GM10266 (cell line): Measurements from ENCODE around the gene DYNC2I2.
"Not testable (repeated sequence)": the region's sequence is repeated elsewhere in the genome, so short reads cannot be mapped to it uniquely, and the experiment has no call there.

ENCODE experiments used
- DNase-seq: peaks from one replicate; pipeline ENCODE4 v3.0.0; 2012; ENCODE audit errors: extremely low spot score
- TF ChIP-seq, protein P1 (sequence below): IDR thresholded peaks from 2 replicates; pipeline ENCODE4 v1.5.1; 2012; ENCODE audit warnings: mild to moderate bottlenecking, low read depth; ENCODE audit not compliant: control insufficient read depth, insufficient read depth; ENCODE audit errors: missing control alignments

DYNC2I2 gene

DNA sequence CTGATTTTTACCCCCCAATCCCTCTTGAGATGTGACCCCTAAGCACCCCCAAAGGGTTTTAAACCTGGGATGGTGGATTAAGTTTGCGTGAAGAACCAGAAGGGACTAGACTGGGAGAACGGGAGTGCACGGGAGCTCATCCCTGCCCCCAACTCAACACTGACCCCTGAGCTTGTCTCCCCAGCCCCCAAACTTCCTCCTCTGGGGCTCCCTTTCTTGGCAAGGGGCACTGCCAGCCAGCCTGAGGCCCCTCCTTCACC lies 27.3 kb upstream of the DYNC2I2 start:
- TF ChIP-seq, protein P1, sequence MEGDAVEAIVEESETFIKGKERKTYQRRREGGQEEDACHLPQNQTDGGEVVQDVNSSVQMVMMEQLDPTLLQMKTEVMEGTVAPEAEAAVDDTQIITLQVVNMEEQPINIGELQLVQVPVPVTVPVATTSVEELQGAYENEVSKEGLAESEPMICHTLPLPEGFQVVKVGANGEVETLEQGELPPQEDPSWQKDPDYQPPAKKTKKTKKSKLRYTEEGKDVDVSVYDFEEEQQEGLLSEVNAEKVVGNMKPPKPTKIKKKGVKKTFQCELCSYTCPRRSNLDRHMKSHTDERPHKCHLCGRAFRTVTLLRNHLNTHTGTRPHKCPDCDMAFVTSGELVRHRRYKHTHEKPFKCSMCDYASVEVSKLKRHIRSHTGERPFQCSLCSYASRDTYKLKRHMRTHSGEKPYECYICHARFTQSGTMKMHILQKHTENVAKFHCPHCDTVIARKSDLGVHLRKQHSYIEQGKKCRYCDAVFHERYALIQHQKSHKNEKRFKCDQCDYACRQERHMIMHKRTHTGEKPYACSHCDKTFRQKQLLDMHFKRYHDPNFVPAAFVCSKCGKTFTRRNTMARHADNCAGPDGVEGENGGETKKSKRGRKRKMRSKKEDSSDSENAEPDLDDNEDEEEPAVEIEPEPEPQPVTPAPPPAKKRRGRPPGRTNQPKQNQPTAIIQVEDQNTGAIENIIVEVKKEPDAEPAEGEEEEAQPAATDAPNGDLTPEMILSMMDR = no peak
- DNase-seq = no peak

DNA sequence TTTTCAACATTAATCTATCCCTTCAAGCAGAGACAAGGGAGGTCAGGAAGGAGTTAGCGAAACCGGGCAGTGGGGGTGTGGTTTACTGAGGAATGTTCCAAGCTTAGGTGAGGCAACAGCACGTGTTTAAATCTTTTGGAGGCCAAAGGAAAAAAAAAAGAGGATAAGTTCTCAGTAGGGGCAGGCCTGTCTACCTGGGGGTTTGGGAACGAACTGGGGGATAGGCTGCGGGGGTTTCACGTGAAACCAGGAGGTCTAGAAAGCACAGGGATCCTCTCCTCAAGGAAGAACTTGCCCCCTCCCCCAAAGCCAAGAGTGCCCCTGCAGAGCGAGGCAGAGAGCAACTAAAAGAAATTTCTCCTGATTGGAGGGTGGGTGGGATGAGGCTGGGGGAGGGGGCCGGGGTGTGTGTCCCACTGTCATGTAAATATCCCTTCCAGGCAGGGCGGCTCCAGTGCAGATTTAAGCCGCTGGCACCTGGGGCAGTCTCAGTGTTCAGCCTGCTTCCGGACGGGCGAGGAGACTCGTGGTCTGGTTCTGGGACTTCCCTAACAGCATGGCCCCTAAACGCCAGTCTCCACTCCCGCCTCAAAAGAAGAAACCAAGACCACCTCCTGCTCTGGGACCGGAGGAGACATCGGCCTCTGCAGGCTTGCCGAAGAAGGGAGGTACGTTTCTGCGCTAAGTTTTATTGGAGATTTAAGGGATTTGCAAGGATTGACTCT lies 26.9 kb upstream of the DYNC2I2 start:
- TF ChIP-seq, protein P1 = no peak
- peak; percentile 45 for DNase-seq

DNA sequence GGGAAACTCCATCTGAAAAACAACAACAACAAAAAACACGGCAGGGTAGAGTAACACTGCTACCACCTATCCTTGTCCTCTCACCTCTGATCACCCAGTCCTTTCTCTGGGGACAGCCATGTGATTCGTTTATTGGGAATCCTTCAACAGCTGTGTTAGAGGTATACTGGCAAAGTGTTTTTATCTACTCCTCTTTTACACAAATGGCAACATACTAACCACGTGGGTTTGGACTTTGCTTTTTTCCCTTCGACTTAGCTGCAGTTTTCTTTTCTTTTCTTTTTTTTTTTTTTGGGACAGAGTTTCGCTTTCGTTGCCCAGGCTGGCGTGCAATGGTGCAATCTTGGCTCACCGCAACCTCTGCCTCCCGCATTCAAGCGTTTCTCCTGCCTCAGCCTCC lies 21.1 kb upstream of the DYNC2I2 start:
- no peak for DNase-seq
- TF ChIP-seq, protein P1 = no peak

DNA sequence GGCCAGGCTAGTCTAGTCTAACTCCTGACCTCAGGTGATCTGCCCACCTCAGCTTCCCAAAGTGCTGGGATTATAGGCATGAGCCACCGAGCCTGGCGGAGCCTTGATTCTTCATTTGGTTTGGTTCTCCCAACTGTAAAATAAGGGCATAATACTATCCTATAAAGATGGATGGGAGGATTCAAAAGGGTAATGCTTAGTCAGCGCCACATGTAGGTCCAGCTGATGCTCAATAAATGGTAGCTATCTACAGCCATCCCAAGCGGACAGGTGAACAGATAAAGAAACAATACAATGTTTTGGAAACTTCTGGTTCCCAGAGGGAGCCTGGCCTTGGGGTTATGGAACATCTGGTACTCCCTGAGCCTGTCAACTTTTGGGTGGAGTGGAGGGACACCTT lies 18.7 kb upstream of the DYNC2I2 start:
- TF ChIP-seq, protein P1 = no peak
- no peak for DNase-seq

DNA sequence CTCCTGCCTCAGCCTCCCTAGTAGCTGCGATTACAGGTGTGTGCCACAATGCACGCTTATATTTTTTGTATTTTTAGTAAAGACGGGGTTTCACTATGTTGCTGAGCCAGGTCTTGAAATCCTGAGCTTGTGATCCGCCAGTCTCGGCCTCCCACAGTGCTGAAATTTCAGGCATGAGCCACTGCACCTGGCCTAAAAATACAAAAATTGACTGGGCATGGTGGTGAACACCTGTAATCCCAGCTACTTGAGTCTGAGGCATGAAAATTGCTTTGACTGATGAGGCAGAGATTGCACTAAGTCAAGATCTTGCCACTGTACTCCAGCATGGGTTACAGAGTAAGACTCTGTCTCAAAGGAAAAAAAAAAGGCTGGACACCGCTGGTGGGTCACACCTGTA lies 13.1 kb upstream of the DYNC2I2 start:
- TF ChIP-seq, protein P1 = no peak
- no peak for DNase-seq

DNA sequence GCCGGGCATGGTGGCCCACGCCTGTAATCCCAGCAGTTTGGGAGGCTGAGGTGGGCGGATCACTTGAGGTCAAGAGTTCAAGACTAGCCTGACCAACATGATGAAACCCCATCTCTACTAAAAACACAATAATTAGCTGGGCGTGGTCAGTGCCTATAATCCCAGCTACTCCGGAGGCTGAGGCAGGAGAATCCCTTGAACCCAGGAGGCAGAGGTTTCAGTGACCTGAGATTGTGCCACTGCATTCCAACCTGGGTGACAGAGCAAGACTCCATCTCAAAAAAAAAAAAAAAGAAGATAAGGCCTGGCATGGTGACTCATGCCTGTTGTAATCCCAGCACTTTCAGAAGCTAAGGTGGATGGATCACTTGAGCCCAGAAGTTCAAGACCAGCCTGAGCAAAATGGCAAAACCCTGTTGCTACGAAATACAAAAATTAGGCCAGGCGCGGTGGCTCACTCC lies 9.9 kb upstream of the DYNC2I2 start:
- not testable (repeated sequence) for DNase-seq

DNA sequence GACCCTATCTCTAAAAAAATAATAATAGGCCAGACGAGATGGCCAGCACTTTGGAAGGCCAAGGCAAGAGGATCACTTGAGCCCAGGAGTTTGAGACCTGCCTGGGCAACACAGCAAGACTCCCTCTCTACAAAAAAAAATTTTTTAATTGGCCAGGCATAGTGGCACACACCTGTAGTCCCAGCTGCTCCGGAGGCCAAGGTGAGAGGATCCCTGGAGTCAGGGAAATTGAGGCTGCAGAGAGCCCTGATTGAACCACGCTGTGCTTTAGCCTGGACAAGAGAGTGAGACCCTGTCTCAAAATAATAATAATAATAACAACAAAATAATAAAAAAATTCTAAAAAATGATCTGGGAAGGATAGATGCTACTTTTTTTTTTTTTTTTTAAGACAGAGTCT lies 1.1 kb upstream of the DYNC2I2 start:
- TF ChIP-seq, protein P1 = no peak
- no peak for DNase-seq

DNA sequence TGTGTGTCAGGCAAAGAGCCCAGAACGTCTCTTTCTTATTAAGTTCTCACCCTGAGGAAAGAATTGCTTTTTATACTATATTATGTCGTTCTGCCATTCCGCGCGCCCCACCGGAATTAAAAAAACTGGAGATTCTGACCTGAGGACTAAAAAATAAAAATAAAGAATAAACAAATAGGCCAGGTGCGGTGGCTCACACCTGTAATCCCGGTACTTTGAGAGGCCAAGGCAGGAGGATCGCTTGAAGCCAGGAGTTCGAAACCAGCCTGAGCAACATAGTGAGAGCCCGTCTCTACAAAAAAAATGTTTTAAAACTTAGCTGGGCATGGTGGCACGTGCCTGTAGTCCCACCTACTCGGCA lies 677 bp upstream of the DYNC2I2 start:
- no peak for DNase-seq
- TF ChIP-seq, protein P1 = no peak
